SK-N-SH treated with all-trans-retinoic acid at 6 μM for 48 hours (cell line): Measurements from ENCODE around the gene ASNS.
A peak's percentile ranks its signal among the peaks of the same experiment; 100 is the strongest.

Experiments used
- ATAC-seq: fragments of 200-7000 bp; cut with Tn5 transposase; 3 replicates; pipeline ENCODE4 v1.9.1; 2020; ENCODE audit warnings: mild to moderate bottlenecking, moderate library complexity
- BACH2 ChIP-seq: fragments of 250-450 bp; sonication (Bioruptor Pico); IDR thresholded peaks from 2 replicates; pipeline ENCODE4 v1.9.0; 2021; ENCODE audit warnings: mild to moderate bottlenecking, borderline replicate concordance
- CREB5 ChIP-seq: fragments of 250-450 bp; sonication (Bioruptor Pico); IDR thresholded peaks from 2 replicates; pipeline ENCODE4 v1.5.1; 2020; ENCODE audit warnings: low read depth, mild to moderate bottlenecking, moderate library complexity
- CSDC2 ChIP-seq: fragments of 250-450 bp; sonication (Bioruptor Pico); IDR thresholded peaks from 2 replicates; pipeline ENCODE4 v1.5.0; 2020; ENCODE audit warnings: mild to moderate bottlenecking, moderate library complexity
- CSRNP3 ChIP-seq: fragments of 250-450 bp; sonication (Bioruptor Pico); IDR thresholded peaks from 2 replicates; pipeline ENCODE4 v1.5.1; 2021; ENCODE audit warnings: mild to moderate bottlenecking, moderate library complexity
- ESRRG ChIP-seq: fragments of 250-450 bp; sonication (Bioruptor Pico); IDR thresholded peaks from 2 replicates; pipeline ENCODE4 v1.6.1; 2021; ENCODE audit warnings: mild to moderate bottlenecking
- GLIS3 ChIP-seq: fragments of 250-450 bp; sonication (Bioruptor Pico); IDR thresholded peaks from 2 replicates; pipeline ENCODE4 v1.5.0; 2020; ENCODE audit warnings: mild to moderate bottlenecking, moderate library complexity
- ISL1 ChIP-seq: fragments of 250-450 bp; sonication (Bioruptor Pico); IDR thresholded peaks from 2 replicates; pipeline ENCODE4 v2.1.2; 2022; ENCODE audit warnings: mild to moderate bottlenecking, moderate library complexity
- OSR1 ChIP-seq: fragments of 250-450 bp; sonication (Bioruptor Pico); IDR thresholded peaks from 2 replicates; pipeline ENCODE4 v1.8.0; 2022; ENCODE audit warnings: moderate library complexity, mild to moderate bottlenecking, inconsistent platforms
- PPARA ChIP-seq: fragments of 250-450 bp; sonication (Bioruptor Pico); IDR thresholded peaks from 2 replicates; pipeline ENCODE4 v1.5.0; 2020; ENCODE audit warnings: mild to moderate bottlenecking, borderline replicate concordance
- RARB ChIP-seq: fragments of 250-450 bp; sonication (Bioruptor Pico); IDR thresholded peaks from 2 replicates; pipeline ENCODE4 v1.8.0; 2021; ENCODE audit warnings: mild to moderate bottlenecking, moderate library complexity
- TCF4 ChIP-seq: fragments of 250-450 bp; sonication (Bioruptor Pico); IDR thresholded peaks from 2 replicates; pipeline ENCODE4 v1.8.0; 2021; ENCODE audit warnings: mild to moderate bottlenecking, moderate library complexity, borderline replicate concordance
- TOX ChIP-seq: fragments of 250-450 bp; sonication (Bioruptor Pico); IDR thresholded peaks from 2 replicates; pipeline ENCODE4 v1.8.0; 2021; ENCODE audit warnings: mild to moderate bottlenecking, moderate library complexity, borderline replicate concordance
- ZC3H10 ChIP-seq: fragments of 250-450 bp; sonication (Bioruptor Pico); IDR thresholded peaks from 2 replicates; pipeline ENCODE4 v1.5.1; 2021; ENCODE audit warnings: mild to moderate bottlenecking, moderate library complexity
- ZFP3 ChIP-seq: fragments of 250-450 bp; sonication (Bioruptor Pico); IDR thresholded peaks from 2 replicates; pipeline ENCODE4 v1.5.0; 2020; ENCODE audit warnings: mild to moderate bottlenecking, moderate library complexity
- ZFP30 ChIP-seq: fragments of 450-650 bp; formaldehyde crosslinking; IDR thresholded peaks from 2 replicates; pipeline ENCODE4 v1.5.0; 2022; ENCODE audit warnings: mild to moderate bottlenecking, moderate library complexity
- ZNF565 ChIP-seq: fragments of 450-650 bp; formaldehyde crosslinking; conservative IDR thresholded peaks from 2 replicates; pipeline ENCODE4 v1.5.0; 2020; ENCODE audit warnings: low read depth, mild to moderate bottlenecking, moderate library complexity
- ZNF70 ChIP-seq: fragments of 450-650 bp; formaldehyde crosslinking; IDR thresholded peaks from 2 replicates; pipeline ENCODE4 v1.5.0; 2020; ENCODE audit warnings: mild to moderate bottlenecking, moderate library complexity
- ZNF8 ChIP-seq: fragments of 450-650 bp; formaldehyde crosslinking; IDR thresholded peaks from 2 replicates; pipeline ENCODE4 v1.5.0; 2020; ENCODE audit warnings: mild to moderate bottlenecking, moderate library complexity
- TF ChIP-seq, protein P1 (sequence below): fragments of 250-450 bp; sonication (Bioruptor Pico); IDR thresholded peaks from 2 replicates; pipeline ENCODE4 v1.8.0; 2020; ENCODE audit warnings: mild to moderate bottlenecking, moderate library complexity, borderline replicate concordance
- TF ChIP-seq, protein P2 (sequence below): fragments of 250-450 bp; sonication (Bioruptor Pico); IDR thresholded peaks from 2 replicates; pipeline ENCODE4 v1.5.0; 2020; ENCODE audit warnings: mild to moderate bottlenecking, moderate library complexity

The ASNS gene

DNA sequence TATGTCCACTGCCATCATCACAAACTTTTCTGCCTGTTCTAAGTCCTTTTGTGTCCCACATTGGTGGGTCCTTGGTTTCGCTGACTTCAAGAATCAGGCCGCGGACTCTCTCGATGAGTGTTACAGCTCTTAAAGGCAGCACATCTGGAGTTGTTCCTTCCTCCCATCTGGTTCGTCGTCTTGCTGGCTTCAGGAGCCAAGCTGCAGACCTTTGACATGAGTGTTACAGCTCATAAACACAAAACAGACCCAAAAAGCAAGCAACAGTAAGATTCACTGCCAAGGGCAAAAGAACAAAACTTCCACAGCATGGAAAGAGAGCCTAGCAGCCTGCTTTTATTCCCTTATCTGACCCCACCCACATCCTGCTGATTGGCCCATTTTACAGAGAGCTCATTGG is 30.2 kb downstream of the ASNS start:
- TF ChIP-seq PPARA (CRISPR knock-in tag) = no peak
- TF ChIP-seq ZNF70 (CRISPR knock-in tag) = no peak
- TF ChIP-seq ZFP30 (CRISPR knock-in tag) = no peak
- no peak for TF ChIP-seq ZFP3 (CRISPR knock-in tag)
- no peak for TF ChIP-seq CSRNP3
- TF ChIP-seq, all 23 proteins: peak for 0
- ATAC-seq = no peak

- ATAC-seq = peak; percentile 97
- TF ChIP-seq RARB (no peak), CSDC2 (CRISPR knock-in tag) (no peak), CREB5 (CRISPR knock-in tag) (no peak), TOX (CRISPR knock-in tag) (no peak), TCF4 (CRISPR knock-in tag) (no peak), ZNF565 (CRISPR knock-in tag) (no peak), ZNF8 (no peak), ZFP30 (CRISPR knock-in tag) (no peak), ZC3H10 (CRISPR knock-in tag) (no peak), BACH2 (CRISPR knock-in tag) (no peak), CSRNP3 (no peak), OSR1 (no peak), ESRRG (CRISPR knock-in tag) (no peak), ISL1 (no peak), ZNF70 (CRISPR knock-in tag) (no peak), GLIS3 (CRISPR knock-in tag) (no peak), ZFP3 (CRISPR knock-in tag) (no peak)
- TF ChIP-seq, protein P1, sequence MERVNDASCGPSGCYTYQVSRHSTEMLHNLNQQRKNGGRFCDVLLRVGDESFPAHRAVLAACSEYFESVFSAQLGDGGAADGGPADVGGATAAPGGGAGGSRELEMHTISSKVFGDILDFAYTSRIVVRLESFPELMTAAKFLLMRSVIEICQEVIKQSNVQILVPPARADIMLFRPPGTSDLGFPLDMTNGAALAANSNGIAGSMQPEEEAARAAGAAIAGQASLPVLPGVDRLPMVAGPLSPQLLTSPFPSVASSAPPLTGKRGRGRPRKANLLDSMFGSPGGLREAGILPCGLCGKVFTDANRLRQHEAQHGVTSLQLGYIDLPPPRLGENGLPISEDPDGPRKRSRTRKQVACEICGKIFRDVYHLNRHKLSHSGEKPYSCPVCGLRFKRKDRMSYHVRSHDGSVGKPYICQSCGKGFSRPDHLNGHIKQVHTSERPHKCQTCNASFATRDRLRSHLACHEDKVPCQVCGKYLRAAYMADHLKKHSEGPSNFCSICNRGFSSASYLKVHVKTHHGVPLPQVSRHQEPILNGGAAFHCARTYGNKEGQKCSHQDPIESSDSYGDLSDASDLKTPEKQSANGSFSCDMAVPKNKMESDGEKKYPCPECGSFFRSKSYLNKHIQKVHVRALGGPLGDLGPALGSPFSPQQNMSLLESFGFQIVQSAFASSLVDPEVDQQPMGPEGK (CRISPR knock-in tag) = no peak
- TF ChIP-seq, protein P2, sequence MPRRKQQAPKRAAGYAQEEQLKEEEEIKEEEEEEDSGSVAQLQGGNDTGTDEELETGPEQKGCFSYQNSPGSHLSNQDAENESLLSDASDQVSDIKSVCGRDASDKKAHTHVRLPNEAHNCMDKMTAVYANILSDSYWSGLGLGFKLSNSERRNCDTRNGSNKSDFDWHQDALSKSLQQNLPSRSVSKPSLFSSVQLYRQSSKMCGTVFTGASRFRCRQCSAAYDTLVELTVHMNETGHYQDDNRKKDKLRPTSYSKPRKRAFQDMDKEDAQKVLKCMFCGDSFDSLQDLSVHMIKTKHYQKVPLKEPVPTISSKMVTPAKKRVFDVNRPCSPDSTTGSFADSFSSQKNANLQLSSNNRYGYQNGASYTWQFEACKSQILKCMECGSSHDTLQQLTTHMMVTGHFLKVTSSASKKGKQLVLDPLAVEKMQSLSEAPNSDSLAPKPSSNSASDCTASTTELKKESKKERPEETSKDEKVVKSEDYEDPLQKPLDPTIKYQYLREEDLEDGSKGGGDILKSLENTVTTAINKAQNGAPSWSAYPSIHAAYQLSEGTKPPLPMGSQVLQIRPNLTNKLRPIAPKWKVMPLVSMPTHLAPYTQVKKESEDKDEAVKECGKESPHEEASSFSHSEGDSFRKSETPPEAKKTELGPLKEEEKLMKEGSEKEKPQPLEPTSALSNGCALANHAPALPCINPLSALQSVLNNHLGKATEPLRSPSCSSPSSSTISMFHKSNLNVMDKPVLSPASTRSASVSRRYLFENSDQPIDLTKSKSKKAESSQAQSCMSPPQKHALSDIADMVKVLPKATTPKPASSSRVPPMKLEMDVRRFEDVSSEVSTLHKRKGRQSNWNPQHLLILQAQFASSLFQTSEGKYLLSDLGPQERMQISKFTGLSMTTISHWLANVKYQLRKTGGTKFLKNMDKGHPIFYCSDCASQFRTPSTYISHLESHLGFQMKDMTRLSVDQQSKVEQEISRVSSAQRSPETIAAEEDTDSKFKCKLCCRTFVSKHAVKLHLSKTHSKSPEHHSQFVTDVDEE (CRISPR knock-in tag) = no peak
- TF ChIP-seq, all 23 proteins: peak for 0
Observed at GRCh38 chr7:97835296-97836138, 36.7 kb downstream of the ASNS start.

DNA sequence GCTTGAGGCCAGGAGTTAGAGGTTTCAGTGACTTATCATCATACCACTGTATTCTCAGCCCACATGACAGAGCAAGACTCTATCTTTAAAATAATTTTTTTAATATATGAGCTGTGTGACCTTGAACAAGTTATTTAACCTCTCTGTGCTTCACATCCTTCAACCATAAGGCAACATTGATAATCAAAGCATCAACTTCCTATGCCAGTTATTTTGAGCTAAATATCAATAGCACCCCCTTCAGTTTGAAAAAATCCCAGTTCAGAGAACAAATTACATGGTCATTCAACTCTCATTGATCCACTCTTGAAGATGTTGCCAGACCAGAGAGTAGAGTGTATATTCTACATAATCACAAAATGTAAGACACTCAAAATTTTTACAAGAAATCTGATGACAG is 53.0 kb downstream of the ASNS start:
- no peak for ATAC-seq
- TF ChIP-seq OSR1 = no peak
